Measurements from ENCODE around the gene HTR1D. TPM values are rescaled to one million over a fixed set of nuclear protein-coding genes. Genes with fewer than 3 reads are reported as not detected.
"Not testable (repeated sequence)": the region's sequence is repeated elsewhere in the genome, so short reads cannot be mapped to it uniquely, and the experiment has no call there.

HTR1D gene
- total RNA-seq, 2 experiments from 2014 or later, result not detected

- ChIA-PET POLR2A (no interaction called here), CTCF (interaction anchor here (1.0 kb wide), 1 partner anchor 55 kb away, joined by 3 read pairs; no protein-coding TSS in a partner anchor)
- ATAC-seq (no peak), DNase-seq (no peak)
- TF ChIP-seq, protein P1, sequence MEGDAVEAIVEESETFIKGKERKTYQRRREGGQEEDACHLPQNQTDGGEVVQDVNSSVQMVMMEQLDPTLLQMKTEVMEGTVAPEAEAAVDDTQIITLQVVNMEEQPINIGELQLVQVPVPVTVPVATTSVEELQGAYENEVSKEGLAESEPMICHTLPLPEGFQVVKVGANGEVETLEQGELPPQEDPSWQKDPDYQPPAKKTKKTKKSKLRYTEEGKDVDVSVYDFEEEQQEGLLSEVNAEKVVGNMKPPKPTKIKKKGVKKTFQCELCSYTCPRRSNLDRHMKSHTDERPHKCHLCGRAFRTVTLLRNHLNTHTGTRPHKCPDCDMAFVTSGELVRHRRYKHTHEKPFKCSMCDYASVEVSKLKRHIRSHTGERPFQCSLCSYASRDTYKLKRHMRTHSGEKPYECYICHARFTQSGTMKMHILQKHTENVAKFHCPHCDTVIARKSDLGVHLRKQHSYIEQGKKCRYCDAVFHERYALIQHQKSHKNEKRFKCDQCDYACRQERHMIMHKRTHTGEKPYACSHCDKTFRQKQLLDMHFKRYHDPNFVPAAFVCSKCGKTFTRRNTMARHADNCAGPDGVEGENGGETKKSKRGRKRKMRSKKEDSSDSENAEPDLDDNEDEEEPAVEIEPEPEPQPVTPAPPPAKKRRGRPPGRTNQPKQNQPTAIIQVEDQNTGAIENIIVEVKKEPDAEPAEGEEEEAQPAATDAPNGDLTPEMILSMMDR (IDR thresholded peaks at IDR 0.05), result no peak
- Mint-ChIP-seq H3K36me3 (ENCODE audit: low read depth) (no peaks in the 10 kb centered on the region), H3K27me3 (peaks cover 4% of the 10 kb centered on the region), H3K4me3 (no peak overlapping the region), H3K27ac (no peak overlapping the region), H3K4me1 (ENCODE audit: low read depth) (no peaks in the 10 kb centered on the region), H3K9me3 (no peaks in the 10 kb centered on the region)
- intact Hi-C loops (cut with micrococcal nuclease), result no loop called here
Measured at GRCh38 chr1:23239638-23240295, 22.5 kb upstream of the HTR1D start.

- ChIA-PET CTCF (interaction anchor here (1.2 kb wide), 1 partner anchor 9 kb away, joined by 4 read pairs; no protein-coding TSS in a partner anchor), POLR2A (no interaction called here)
- TF ChIP-seq, protein P1 (IDR thresholded peaks at IDR 0.05), result no peak
- ATAC-seq, result no peak
- intact Hi-C loops (cut with micrococcal nuclease), result no loop called here
- H3K9me3 Mint-ChIP-seq, result no peaks in the 10 kb centered on the region
- no peaks in the 10 kb centered on the region for H3K36me3 Mint-ChIP-seq (ENCODE audit: low read depth)
- no peak overlapping the region for H3K4me3 Mint-ChIP-seq
- H3K27me3 Mint-ChIP-seq, result peaks cover 4% of the 10 kb centered on the region
- no peak overlapping the region for H3K27ac Mint-ChIP-seq
- H3K4me1 Mint-ChIP-seq (ENCODE audit: low read depth), result no peaks in the 10 kb centered on the region
- no peak for DNase-seq
Measured at GRCh38 chr1:23238565-23238964, 21.3 kb upstream of the HTR1D start.

- POLR2A ChIA-PET, result interaction anchor here (0.6 kb wide), 2 partner anchors 12 to 288 kb away, joined by 3 read pairs; no protein-coding TSS in a partner anchor
- DNase-seq (no peak), ATAC-seq (no peak)
- intact Hi-C loops (cut with micrococcal nuclease), result no loop called here
- TF ChIP-seq, protein P1 (IDR thresholded peaks at IDR 0.05), result no peak
- no peaks in the 10 kb centered on the region for H3K4me1 Mint-ChIP-seq (ENCODE audit: low read depth)
- no peaks in the 10 kb centered on the region for H3K9me3 Mint-ChIP-seq
- H3K36me3 Mint-ChIP-seq (ENCODE audit: low read depth), result no peaks in the 10 kb centered on the region
- CTCF ChIA-PET, result interaction anchor here (0.7 kb wide), 1 partner anchor 27 kb away, joined by 4 read pairs; no protein-coding TSS in a partner anchor
- H3K27ac Mint-ChIP-seq, result no peak overlapping the region
- H3K4me3 Mint-ChIP-seq, result no peak overlapping the region
- peaks cover 7% of the 10 kb centered on the region for H3K27me3 Mint-ChIP-seq
Measured at GRCh38 chr1:23237508-23237907, 20.2 kb upstream of the HTR1D start.

DNA sequence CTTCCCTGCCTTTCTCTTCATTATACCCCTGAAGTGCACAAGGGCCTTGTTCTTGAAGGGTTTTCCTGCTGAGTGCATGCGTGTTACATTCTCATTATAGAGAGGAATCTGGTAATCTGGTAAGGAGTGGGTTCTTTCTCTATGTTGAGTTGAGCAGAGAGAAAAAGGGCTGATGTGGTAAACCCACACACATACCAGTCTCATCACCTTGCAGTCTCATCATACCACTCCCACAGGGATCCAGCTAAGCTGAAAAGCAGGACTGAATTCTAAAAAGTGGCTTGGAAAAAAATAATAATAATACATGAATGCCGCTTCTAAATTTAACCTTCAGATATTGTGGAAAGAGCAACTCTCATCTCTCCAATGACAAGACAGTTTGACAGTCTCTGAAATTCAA lies 10.5 kb upstream of the HTR1D start:
- Mint-ChIP-seq H3K9me3 (no peaks in the 10 kb centered on the region), H3K4me1 (ENCODE audit: low read depth) (no peaks in the 10 kb centered on the region), H3K4me3 (no peak overlapping the region), H3K27ac (no peak overlapping the region), H3K27me3 (peaks cover 15% of the 10 kb centered on the region), H3K36me3 (ENCODE audit: low read depth) (no peaks in the 10 kb centered on the region)
- DNase-seq (no peak), ATAC-seq (no peak)
- TF ChIP-seq, protein P1 (IDR thresholded peaks at IDR 0.05), result no peak
- ChIA-PET CTCF (no interaction called here), POLR2A (no interaction called here)
- intact Hi-C loops (cut with micrococcal nuclease), result no loop called here

DNA sequence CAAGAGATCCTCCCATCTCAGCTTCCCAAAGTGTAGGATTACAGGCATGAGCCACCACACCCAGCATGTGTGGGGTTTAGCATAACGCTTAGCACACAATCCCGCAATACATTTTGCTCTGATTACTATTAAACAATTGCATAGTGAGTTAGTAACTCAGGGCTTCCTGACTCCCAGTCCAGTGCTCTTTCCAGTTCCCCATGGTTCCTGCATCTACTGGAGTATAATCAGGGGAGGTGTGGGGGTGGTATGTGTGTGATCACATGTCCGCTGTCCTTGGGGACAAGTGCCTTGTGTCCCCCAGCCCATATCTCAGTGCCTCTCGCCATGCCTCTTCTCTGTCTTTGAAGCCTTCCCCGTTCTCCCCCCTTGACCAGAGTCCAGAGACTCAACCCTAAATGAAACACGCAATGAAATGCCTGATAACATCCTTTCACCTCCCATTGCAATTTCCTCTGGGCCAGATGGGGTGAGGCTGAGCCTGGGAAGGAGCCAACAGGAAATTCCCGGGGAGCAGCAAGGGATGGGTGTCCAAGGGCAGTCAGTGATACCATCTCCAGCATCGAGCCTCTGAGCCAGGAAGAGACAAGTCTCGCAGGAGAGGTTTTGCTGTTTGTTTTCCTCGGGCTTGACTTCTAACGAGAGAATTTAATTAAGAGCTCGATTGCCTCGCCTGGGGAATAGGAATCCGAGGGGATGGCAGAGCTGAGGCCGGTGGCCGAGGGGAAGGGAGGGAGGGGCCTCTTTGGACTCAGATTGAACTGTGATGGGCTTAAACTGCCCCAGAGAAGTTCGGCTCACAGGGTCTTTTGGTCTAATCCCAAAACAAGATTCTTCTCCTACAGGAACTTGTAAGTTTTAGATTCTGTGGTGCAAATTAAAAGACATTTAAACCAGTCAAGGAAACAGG lies 7.7 kb upstream of the HTR1D start:
- POLR2A ChIA-PET, result no interaction called here
- Mint-ChIP-seq H3K36me3 (ENCODE audit: low read depth) (no peaks in the 10 kb centered on the region), H3K9me3 (no peaks in the 10 kb centered on the region), H3K4me1 (ENCODE audit: low read depth) (no peaks in the 10 kb centered on the region), H3K4me3 (no peak overlapping the region), H3K27me3 (peaks cover 14% of the 10 kb centered on the region), H3K27ac (no peak overlapping the region)
- TF ChIP-seq, protein P1 (IDR thresholded peaks at IDR 0.05), result no peak
- intact Hi-C loops (cut with micrococcal nuclease), result no loop called here
- ATAC-seq (no peak), DNase-seq (no peak)
- CTCF ChIA-PET, result interaction anchor here (0.8 kb wide), 1 partner anchor 9 kb away, joined by 3 read pairs; no protein-coding TSS in a partner anchor

- H3K4me3 Mint-ChIP-seq; POLR2A ChIA-PET; H3K9me3 Mint-ChIP-seq; H3K36me3 Mint-ChIP-seq (ENCODE audit: low read depth); H3K27ac Mint-ChIP-seq; DNase-seq; intact Hi-C loops (cut with micrococcal nuclease); ATAC-seq; H3K4me1 Mint-ChIP-seq (ENCODE audit: low read depth); CTCF ChIA-PET: not testable (repeated sequence)
- H3K27me3 Mint-ChIP-seq, result peaks cover 22% of the 10 kb centered on the region
Measured at GRCh38 chr1:23223963-23224362, 6.7 kb upstream of the HTR1D start.

- H3K27ac Mint-ChIP-seq; POLR2A ChIA-PET; H3K9me3 Mint-ChIP-seq; CTCF ChIA-PET; ATAC-seq; intact Hi-C loops (cut with micrococcal nuclease); H3K36me3 Mint-ChIP-seq (ENCODE audit: low read depth); H3K4me1 Mint-ChIP-seq (ENCODE audit: low read depth); DNase-seq; H3K4me3 Mint-ChIP-seq: not testable (repeated sequence)
- peaks cover 25% of the 10 kb centered on the region for H3K27me3 Mint-ChIP-seq
Measured at GRCh38 chr1:23223490-23223951, 6.2 kb upstream of the HTR1D start.

Data from activated CD8-positive, alpha-beta T cell treated with anti-CD3 and anti-CD28 coated beads for 36 hours (primary cell).